GM18505 (cell line): ENCODE results near the gene PLCH1.

Experiments
- ATAC-seq: cut with Tn5 transposase; IDR thresholded peaks from one replicate; pipeline ENCODE4 v1.9.1; 2021; ENCODE audit not compliant: unreplicated experiment
- POLR2A ChIP-seq: IDR thresholded peaks from 4 replicates; pipeline ENCODE4 v1.6.1; 2011; ENCODE audit warnings: borderline replicate concordance; ENCODE audit not compliant: insufficient read depth, insufficient read length; ENCODE audit errors: extremely low read depth

Gene PLCH1

GRCh38 chr3:155572085-155572484 lies 172.8 kb downstream of the PLCH1 start:
- TF ChIP-seq POLR2A = no peak
- ATAC-seq = no peak

GRCh38 chr3:155568295-155568694 lies 176.6 kb downstream of the PLCH1 start:
- no peak for ATAC-seq
- no peak for TF ChIP-seq POLR2A

GRCh38 chr3:155560594-155560993 lies 184.3 kb downstream of the PLCH1 start:
- no peak for TF ChIP-seq POLR2A

GRCh38 chr3:155560135-155560534 lies 184.7 kb downstream of the PLCH1 start:
- TF ChIP-seq POLR2A = no peak
- no peak for ATAC-seq

More at GRCh38 chr3:155560594-155560993, 184.3 kb downstream of the PLCH1 start:
- ATAC-seq = no peak

GRCh38 chr3:155556531-155556930 lies 188.3 kb downstream of the PLCH1 start:
- ATAC-seq = no peak
- no peak for TF ChIP-seq POLR2A

- TF ChIP-seq POLR2A = no peak
- ATAC-seq = no peak
These were observed 189.3 kb downstream of the PLCH1 start for GRCh38 chr3:155555479-155556060.

- ATAC-seq = peak; percentile 82
- TF ChIP-seq POLR2A = no peak
These were observed 190.0 kb downstream of the PLCH1 start for GRCh38 chr3:155554777-155555451.

GRCh38 chr3:155553780-155554179 lies 191.1 kb downstream of the PLCH1 start:
- no peak for TF ChIP-seq POLR2A
- peak; percentile 30 for ATAC-seq

GRCh38 chr3:155553326-155553725 lies 191.5 kb downstream of the PLCH1 start:
- no peak for ATAC-seq
- no peak for TF ChIP-seq POLR2A

- TF ChIP-seq POLR2A = no peak
- no peak for ATAC-seq
These were observed 194.5 kb downstream of the PLCH1 start for GRCh38 chr3:155550391-155550790.

- peak; percentile 96 for ATAC-seq
- TF ChIP-seq POLR2A = no peak
These were observed 195.8 kb downstream of the PLCH1 start for GRCh38 chr3:155549087-155549486.

- no peak for TF ChIP-seq POLR2A
- ATAC-seq = no peak
These were observed 196.7 kb downstream of the PLCH1 start for GRCh38 chr3:155548195-155548594.

- no peak for ATAC-seq
- TF ChIP-seq POLR2A = no peak
These were observed 209.8 kb downstream of the PLCH1 start for GRCh38 chr3:155535098-155535497.

GRCh38 chr3:155528579-155528978 lies 216.3 kb downstream of the PLCH1 start:
- TF ChIP-seq POLR2A = no peak
- ATAC-seq = no peak

- ATAC-seq = no peak
- no peak for TF ChIP-seq POLR2A
These were observed 219.5 kb downstream of the PLCH1 start for GRCh38 chr3:155525324-155525833.

GRCh38 chr3:155520463-155520862 lies 224.4 kb downstream of the PLCH1 start:
- TF ChIP-seq POLR2A = no peak
- ATAC-seq = no peak
